Measurements from ENCODE around the gene PSTPIP2. TPM values are rescaled to one million over a fixed set of nuclear protein-coding genes. Genes with fewer than 3 reads are reported as not detected.

Gene PSTPIP2
- polyA plus RNA-seq, 2 of the 4 experiments (the other 2 are of a cell fraction), result 0.10 to 0.19 TPM

DNA sequence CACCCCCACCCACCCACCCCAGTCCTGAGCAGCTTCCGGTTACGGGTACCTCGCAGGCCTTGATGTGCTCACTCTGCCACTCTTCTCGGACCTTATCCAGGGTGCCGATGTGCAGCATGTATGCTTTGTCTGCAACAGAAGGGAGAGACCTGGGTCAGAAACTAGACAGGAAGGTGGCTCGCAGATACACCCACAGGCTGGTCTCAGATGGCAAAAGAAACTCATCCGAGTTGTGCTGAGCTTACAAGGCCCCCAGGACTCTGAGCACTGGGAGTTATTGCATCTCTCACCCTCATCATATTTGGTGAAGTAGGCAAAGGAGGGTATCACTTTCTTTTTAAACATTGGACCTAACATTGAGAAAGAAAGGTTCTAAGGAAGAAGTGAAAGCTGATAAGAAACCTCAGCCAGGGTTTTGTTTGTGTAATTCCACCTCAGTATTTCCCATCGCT is 74.3 kb downstream of the PSTPIP2 start:
- Histone ChIP-seq H3K4me2 (no peak overlapping the region), H3K4me3 (no peak overlapping the region), H3K27ac (no peak overlapping the region), H3K9me3 (no peaks in the 10 kb centered on the region), H3K4me1 (no peaks in the 10 kb centered on the region)
- no peak for TF ChIP-seq SREBF2 (IDR thresholded peaks at IDR 0.05)
- no peak for TF ChIP-seq CHD2 (IDR thresholded peaks at IDR 0.05; ENCODE audit: low read length, partially characterized antibody)
- TF ChIP-seq EHMT2 (IDR thresholded peaks at IDR 0.05; ENCODE audit: low read depth), result no peak
- TF ChIP-seq ZNF302 (CRISPR knock-in tag; IDR thresholded peaks at IDR 0.05), result no peak
- TF ChIP-seq CTCF (IDR thresholded peaks at IDR 0.05), result no peak
- TF ChIP-seq RFX5 (IDR thresholded peaks at IDR 0.05), result no peak
- no peak for TF ChIP-seq TP53 (CRISPR knock-in tag; IDR thresholded peaks at IDR 0.05)
- TF ChIP-seq RCOR1 (IDR thresholded peaks at IDR 0.05; ENCODE audit: low read depth, low read length), result no peak
- TF ChIP-seq CBX8 (IDR thresholded peaks at IDR 0.05), result no peak
- no peak for TF ChIP-seq BCL3 (IDR thresholded peaks at IDR 0.05)
- TF ChIP-seq MAZ (IDR thresholded peaks at IDR 0.05; ENCODE audit: borderline replicate concordance, low read depth, low read length), result no peak
- TF ChIP-seq SMC3 (IDR thresholded peaks at IDR 0.05), result no peak
- no peak for TF ChIP-seq FOSB (CRISPR knock-in tag; IDR thresholded peaks at IDR 0.05)
- no peak for TF ChIP-seq TFCP2L1 (CRISPR knock-in tag; IDR thresholded peaks at IDR 0.05)
- TF ChIP-seq ZFP36 (IDR thresholded peaks at IDR 0.05; ENCODE audit: borderline replicate concordance, partially characterized antibody), result no peak
- no peak for TF ChIP-seq JUN (IDR thresholded peaks at IDR 0.05)
- TF ChIP-seq, protein P1, sequence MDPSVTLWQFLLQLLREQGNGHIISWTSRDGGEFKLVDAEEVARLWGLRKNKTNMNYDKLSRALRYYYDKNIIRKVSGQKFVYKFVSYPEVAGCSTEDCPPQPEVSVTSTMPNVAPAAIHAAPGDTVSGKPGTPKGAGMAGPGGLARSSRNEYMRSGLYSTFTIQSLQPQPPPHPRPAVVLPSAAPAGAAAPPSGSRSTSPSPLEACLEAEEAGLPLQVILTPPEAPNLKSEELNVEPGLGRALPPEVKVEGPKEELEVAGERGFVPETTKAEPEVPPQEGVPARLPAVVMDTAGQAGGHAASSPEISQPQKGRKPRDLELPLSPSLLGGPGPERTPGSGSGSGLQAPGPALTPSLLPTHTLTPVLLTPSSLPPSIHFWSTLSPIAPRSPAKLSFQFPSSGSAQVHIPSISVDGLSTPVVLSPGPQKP (IDR thresholded peaks at IDR 0.05; ENCODE audit: low read depth, low read length), result no peak
- no peak for TF ChIP-seq MYC (IDR thresholded peaks at IDR 0.05; ENCODE audit: borderline replicate concordance, low read length)
- TF ChIP-seq CBX2 (IDR thresholded peaks at IDR 0.05; ENCODE audit: borderline replicate concordance, low read depth), result no peak
- CTCF ChIA-PET, result no interaction called here
- FAIRE-seq (no peak), DNase-seq (ENCODE audit: low read depth in 1 of 2, low spot score in 1 of 2) (no peak), ATAC-seq (no peak)
- WGBS (ENCODE audit: missing lambda C conversion rate), result 63% methylated on average over 4 of the region's 8 CpGs
- POLR2A ChIA-PET, result no interaction called here

- FAIRE-seq, result no peak
- ATAC-seq, result no peak
- no peak for TF ChIP-seq NR3C1 (IDR thresholded peaks at IDR 0.05)
- TF ChIP-seq POLR2AphosphoS2 (conservative IDR thresholded peaks at IDR 0.05; ENCODE audit: low read length), result no peak
- no peak for TF ChIP-seq HOXB13 (CRISPR knock-in tag; IDR thresholded peaks at IDR 0.05; ENCODE audit: low read depth)
- no peak for TF ChIP-seq ZFP36 (IDR thresholded peaks at IDR 0.05; ENCODE audit: borderline replicate concordance, partially characterized antibody)
- no peak for TF ChIP-seq SREBF2 (IDR thresholded peaks at IDR 0.05)
- TF ChIP-seq, protein P2, sequence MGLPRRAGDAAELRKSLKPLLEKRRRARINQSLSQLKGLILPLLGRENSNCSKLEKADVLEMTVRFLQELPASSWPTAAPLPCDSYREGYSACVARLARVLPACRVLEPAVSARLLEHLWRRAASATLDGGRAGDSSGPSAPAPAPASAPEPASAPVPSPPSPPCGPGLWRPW (IDR thresholded peaks at IDR 0.05), result no peak
- no peak for TF ChIP-seq FOSB (CRISPR knock-in tag; IDR thresholded peaks at IDR 0.05)
- TF ChIP-seq, protein P3, sequence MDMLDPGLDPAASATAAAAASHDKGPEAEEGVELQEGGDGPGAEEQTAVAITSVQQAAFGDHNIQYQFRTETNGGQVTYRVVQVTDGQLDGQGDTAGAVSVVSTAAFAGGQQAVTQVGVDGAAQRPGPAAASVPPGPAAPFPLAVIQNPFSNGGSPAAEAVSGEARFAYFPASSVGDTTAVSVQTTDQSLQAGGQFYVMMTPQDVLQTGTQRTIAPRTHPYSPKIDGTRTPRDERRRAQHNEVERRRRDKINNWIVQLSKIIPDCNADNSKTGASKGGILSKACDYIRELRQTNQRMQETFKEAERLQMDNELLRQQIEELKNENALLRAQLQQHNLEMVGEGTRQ (IDR thresholded peaks at IDR 0.05), result no peak
- no peak for TF ChIP-seq EHF (CRISPR knock-in tag; IDR thresholded peaks at IDR 0.05)
- TF ChIP-seq REST (IDR thresholded peaks at IDR 0.05), result no peak
- H3K4me2 ChIP-seq, result no peak overlapping the region
- H3K4me1 ChIP-seq, result no peaks in the 10 kb centered on the region
- no peaks in the 10 kb centered on the region for H3K9me3 ChIP-seq
- H3K27ac ChIP-seq, result no peak overlapping the region
- H3K4me3 ChIP-seq, result no peak overlapping the region
- no peak for DNase-seq (ENCODE audit: low read depth in 1 of 2, low spot score in 1 of 2)
- ChIA-PET CTCF (no interaction called here), POLR2A (no interaction called here)
- WGBS (ENCODE audit: missing lambda C conversion rate), result 59% methylated on average over 3 of the region's 3 CpGs
These were observed 76.6 kb downstream of the PSTPIP2 start for GRCh38 chr18:45995461-45995860.
